Activated T-cell treated with anti-CD3 and anti-CD28 coated beads, Interleukin-2, amount 50 U/mL, for 72 hours (primary cell): ENCODE measurements around the gene BEND3. TPM values are rescaled to one million over a fixed set of nuclear protein-coding genes. Genes with fewer than 3 reads are reported as not detected.
"Not testable (repeated sequence)": the region's sequence is repeated elsewhere in the genome, so short reads cannot be mapped to it uniquely, and the experiment has no call there.

Experiments
- ATAC-seq, 2 donors: fragments of 150-1000 bp; cut with Tn5 transposase; replicated peaks in 1 of 2; 2 replicates each; pipeline ENCODE4 v1.10.0; 2021; ENCODE audit warnings: moderate library complexity in 2 of 2, mild to moderate bottlenecking in 1 of 2
- DNase-seq, 2 donors: peaks; one replicate each; pipeline ENCODE4 v3.0.0; 2021 to 2022; ENCODE audit warnings: mixed read lengths in 1 of 2
- H3K27ac Mint-ChIP-seq: one replicate; pipeline ENCODE4 v1.8.0; 2022; ENCODE audit warnings: mild to moderate bottlenecking, moderate library complexity, mixed read lengths
- H3K27me3 Mint-ChIP-seq: one replicate; pipeline ENCODE4 v1.8.0; 2022; ENCODE audit warnings: low read depth, mixed read lengths
- H3K36me3 Mint-ChIP-seq, 2 donors: one replicate each; pipeline ENCODE4 v1.8.0; 2022; ENCODE audit warnings: mixed read lengths in 2 of 2, mild to moderate bottlenecking in 1 of 2; ENCODE audit not compliant: insufficient read depth in 2 of 2
- H3K4me1 Mint-ChIP-seq: one replicate; pipeline ENCODE4 v1.8.0; 2022; ENCODE audit warnings: low read depth, mixed read lengths
- H3K4me3 Mint-ChIP-seq, 2 donors: one replicate each; pipeline ENCODE4 v1.8.0; 2022; ENCODE audit warnings: mild to moderate bottlenecking in 2 of 2, mixed read lengths in 2 of 2, moderate library complexity in 2 of 2
- H3K9me3 Mint-ChIP-seq, 2 donors: one replicate each; pipeline ENCODE4 v1.8.0; 2022; ENCODE audit warnings: mixed read lengths in 2 of 2
- total RNA-seq, 2 donors: library from RNA; stranded (reverse); gene quantifications; one replicate each; pipeline ENCODE4 v1.2.3, GENCODE V29; 2022

The BEND3 gene
- total RNA-seq, 2 donors from 2014 or later: 2.4 to 3.2 TPM

DNA sequence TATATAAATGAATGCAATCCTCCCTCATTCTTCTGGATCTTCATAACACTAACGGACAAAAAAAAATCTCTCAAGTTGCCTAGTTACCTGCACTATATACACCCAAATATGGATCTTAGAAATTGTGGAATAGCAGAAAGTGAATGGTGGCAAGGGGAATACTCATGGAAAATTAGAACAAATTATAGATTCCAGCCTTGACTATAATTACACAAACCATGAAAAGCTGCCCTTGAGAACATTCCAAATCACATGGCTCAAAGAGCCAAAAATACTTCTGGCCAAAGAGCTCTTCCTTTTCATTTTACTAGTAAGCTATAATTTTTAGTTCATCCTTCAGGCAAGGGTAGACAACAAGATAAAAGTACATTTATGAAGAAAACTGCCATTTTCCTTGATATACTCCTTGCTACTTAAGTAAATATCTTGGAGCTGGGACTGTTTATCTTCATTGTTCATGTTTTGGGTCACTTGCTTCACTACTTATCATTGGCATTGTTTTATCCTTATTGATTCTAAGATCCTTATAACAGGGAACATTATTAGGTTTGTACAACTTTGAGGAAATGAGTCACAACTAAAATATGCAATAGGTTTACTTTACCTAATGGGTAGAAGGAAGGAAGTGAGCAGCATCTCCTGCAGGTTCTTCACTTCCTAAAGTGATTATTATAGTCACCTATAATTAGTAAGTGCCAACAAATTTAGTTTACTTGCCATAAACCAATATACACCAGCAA is 93.7 kb downstream of the BEND3 start:
- no peaks in the 10 kb centered on the region for H3K4me1 Mint-ChIP-seq
- DNase-seq (no peak), ATAC-seq (no peak)
- H3K4me3 Mint-ChIP-seq: no peak overlapping the region
- no peaks in the 10 kb centered on the region for H3K36me3 Mint-ChIP-seq
- no peaks in the 10 kb centered on the region for H3K27me3 Mint-ChIP-seq
- no peaks in the 10 kb centered on the region for H3K9me3 Mint-ChIP-seq
- H3K27ac Mint-ChIP-seq: no peak overlapping the region

DNA sequence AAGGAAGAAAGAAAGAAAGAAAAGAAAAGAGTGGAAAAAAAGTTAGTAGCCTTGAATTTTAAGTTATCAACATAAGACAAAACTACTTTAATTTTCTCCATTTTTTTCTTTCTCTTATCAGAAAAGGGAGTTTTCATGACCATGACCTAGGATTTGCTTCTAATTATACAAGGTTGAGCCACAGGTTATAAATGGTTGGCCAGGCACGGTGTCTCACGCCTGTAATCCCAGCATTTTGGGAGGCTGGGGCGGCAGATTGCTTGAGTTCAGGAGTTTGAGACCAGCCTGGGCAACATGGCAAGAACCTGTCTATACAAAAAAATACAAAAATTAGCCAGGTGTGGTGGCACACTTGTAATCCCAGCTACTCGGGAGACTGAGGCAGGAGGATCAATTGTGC is 95.1 kb downstream of the BEND3 start:
- ATAC-seq: no peak
- H3K27ac Mint-ChIP-seq: no peak overlapping the region
- no peak overlapping the region for H3K4me3 Mint-ChIP-seq
- no peaks in the 10 kb centered on the region for H3K4me1 Mint-ChIP-seq
- H3K36me3 Mint-ChIP-seq: no peaks in the 10 kb centered on the region
- H3K9me3 Mint-ChIP-seq: no peaks in the 10 kb centered on the region
- no peaks in the 10 kb centered on the region for H3K27me3 Mint-ChIP-seq
- DNase-seq: no peak

DNA sequence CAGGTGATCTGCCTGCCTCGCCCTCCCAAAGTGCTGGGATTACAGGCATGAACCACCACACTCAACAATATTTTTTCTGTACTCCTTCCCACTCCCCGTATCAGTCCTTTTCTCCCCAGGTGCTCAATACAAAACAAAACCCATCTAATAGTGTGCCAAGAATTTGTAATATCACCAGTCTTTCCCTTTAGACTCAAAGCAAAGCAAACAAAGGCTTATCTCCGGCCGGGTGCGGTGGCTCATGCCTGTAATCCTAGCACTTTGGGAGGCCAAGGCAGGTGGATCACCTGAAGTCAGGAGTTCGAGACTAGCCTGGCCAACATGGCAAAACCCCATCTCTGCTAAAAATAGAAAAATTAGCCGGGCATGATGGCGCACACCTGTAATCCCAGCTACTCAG is 95.7 kb downstream of the BEND3 start:
- not testable (repeated sequence) for DNase-seq, ATAC-seq, H3K9me3 Mint-ChIP-seq, H3K27ac Mint-ChIP-seq, H3K4me3 Mint-ChIP-seq, H3K27me3 Mint-ChIP-seq, H3K36me3 Mint-ChIP-seq, H3K4me1 Mint-ChIP-seq

DNA sequence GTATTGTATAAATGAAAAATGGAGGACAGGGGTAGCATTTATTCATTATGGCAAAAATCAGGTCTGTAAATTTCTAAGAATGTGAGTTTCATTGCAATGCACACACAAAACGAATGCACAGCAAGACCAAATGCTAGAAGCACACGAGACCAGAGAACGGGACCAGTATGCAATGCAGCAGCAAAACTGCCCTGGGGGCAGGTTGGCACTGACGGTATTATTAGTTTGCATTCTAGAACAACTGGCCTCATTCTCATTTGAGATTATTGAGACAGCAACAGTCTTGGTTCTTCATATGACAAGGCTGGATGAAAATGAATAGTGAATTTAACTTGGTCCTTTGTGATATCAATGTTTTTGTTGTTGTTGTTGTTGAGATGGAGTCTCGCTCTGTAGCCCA is 96.3 kb downstream of the BEND3 start:
- no peaks in the 10 kb centered on the region for H3K27me3 Mint-ChIP-seq
- no peak overlapping the region for H3K4me3 Mint-ChIP-seq
- H3K36me3 Mint-ChIP-seq: no peaks in the 10 kb centered on the region
- ATAC-seq (no peak), DNase-seq (no peak)
- no peaks in the 10 kb centered on the region for H3K4me1 Mint-ChIP-seq
- H3K27ac Mint-ChIP-seq: no peak overlapping the region
- no peaks in the 10 kb centered on the region for H3K9me3 Mint-ChIP-seq

Other genes starting within 250 kb of the BEND3 start
- gene CD24, start 140.8 kb downstream of the BEND3 start, total RNA-seq: 1 to 10 TPM in 1 of 2 donors, under 1 TPM in 1; 0.34 to 1.3 TPM
- gene MTRES1, start 87.3 kb downstream of the BEND3 start, total RNA-seq: 10 to 100 TPM; 15.4 to 18.0 TPM